ENCODE measurements around the gene ADNP. TPM values are rescaled to one million over a fixed set of nuclear protein-coding genes. Genes with fewer than 3 reads are reported as not detected.
A peak's percentile ranks its signal among the peaks of the same experiment; 100 is the strongest.

Gene ADNP
- total and polyA plus RNA-seq, 2 of the 13 experiments (the other 11 are each of a cell fraction or from before 2014, with no cell fraction given) = 21.0 to 21.5 TPM

- TF ChIP-seq RNF219 (CRISPR knock-in tag; IDR thresholded peaks at IDR 0.05) (no peak), GABPA (IDR thresholded peaks at IDR 0.05; ENCODE audit: low read depth, low read length) (0 out of 2 replicates have a peak, but pooled peaks have one; percentile 5), GABPA (CRISPR knock-in tag; IDR thresholded peaks at IDR 0.05; ENCODE audit: low read depth) (no peak)
- CTCF ChIA-PET (ENCODE audit: low intra/inter-chr PET ratio, low total read pairs) = no interaction called here
- no peak overlapping the region for H3K4me2 ChIP-seq (ENCODE audit: low read depth, low read length)
- no TSS peak for BruUV-seq (replicated peaks)
- no peak overlapping the region for H3K9ac ChIP-seq (ENCODE audit: insufficient read depth, low read depth, low read length)
- intact Hi-C loops (cut with micrococcal nuclease; ENCODE audit: unreplicated experiment) (no loop called here), in situ Hi-C loops (cut with HindIII; ENCODE audit: extremely low pct_ligation_motif_present, low pct_unique_long_range_greater_than_20kb) (no loop called here)
- H3K4me3 ChIP-seq (replicated peaks in 1 of 3; ENCODE audit: insufficient read depth in 1 of 3, low read depth in 2 of 3, low read length in 3 of 3) = no peak overlapping the region
- H3K79me2 ChIP-seq (ENCODE audit: insufficient read depth, low read length) = no peaks in the 10 kb centered on the region
- H3K36me3 ChIP-seq (replicated peaks in 1 of 2; ENCODE audit: control insufficient read depth in 1 of 2, insufficient read depth in 2 of 2, low read length in 2 of 2) = no peaks in the 10 kb centered on the region
- ATAC-seq (no peak), DNase-seq (ENCODE audit: low spot score) (no peak), FAIRE-seq (no peak)
- no peaks in the 10 kb centered on the region; a peak in 1 of 5 replicates for H3K27me3 ChIP-seq (ENCODE audit: control insufficient read depth in 1 of 2, insufficient read depth in 2 of 2, low read length in 2 of 2)
- H3K27ac ChIP-seq (ENCODE audit: extremely low read length, insufficient read depth, low read length) = no peak overlapping the region
- H2AFZ ChIP-seq (ENCODE audit: low read length) = no peak overlapping the region
- H3K9me3 ChIP-seq (ENCODE audit: low read length) = no peaks in the 10 kb centered on the region
- no peaks in the 10 kb centered on the region for H4K20me1 ChIP-seq (ENCODE audit: insufficient read depth, low read length)
- WGBS (ENCODE audit: low lambda C conversion rate) = 77% methylated on average over 6 of the region's 6 CpGs
- peaks cover 27% of the 10 kb centered on the region for H3K4me1 ChIP-seq (ENCODE audit: insufficient read depth, low read length)
- POLR2A ChIA-PET = interaction anchor here (1.2 kb wide), 1 partner anchor 8 kb away, joined by 4 read pairs; no protein-coding TSS in a partner anchor
Measured at GRCh38 chr20:50865114-50865513, 66.1 kb downstream of the ADNP start.

- ATAC-seq (no peak), FAIRE-seq (no peak)
- POLR2A ChIA-PET = no interaction called here
- no peak for TF ChIP-seq CBX5 (CRISPR knock-in tag; IDR thresholded peaks at IDR 0.05; ENCODE audit: borderline replicate concordance)
- no peak for TF ChIP-seq ZNF547 (CRISPR knock-in tag; IDR thresholded peaks at IDR 0.05)
- TF ChIP-seq ZNF12 (CRISPR knock-in tag; IDR thresholded peaks at IDR 0.05) = no peak
- TF ChIP-seq ATF4 (CRISPR knock-in tag; IDR thresholded peaks at IDR 0.05) = no peak
- no peak for TF ChIP-seq ZFP62 (CRISPR knock-in tag; IDR thresholded peaks at IDR 0.05)
- TF ChIP-seq MAFG (CRISPR knock-in tag; IDR thresholded peaks at IDR 0.05) = no peak
- TF ChIP-seq ZNF138 (CRISPR knock-in tag; IDR thresholded peaks at IDR 0.05; ENCODE audit: low read depth) = no peak
- TF ChIP-seq ZNF276 (CRISPR knock-in tag; IDR thresholded peaks at IDR 0.05; ENCODE audit: low read depth) = no peak
Measured at GRCh38 chr20:50862546-50862945, 68.7 kb downstream of the ADNP start.

More at GRCh38 chr20:50862546-50862945, 68.7 kb downstream of the ADNP start:
- no peak overlapping the region for H3K27ac ChIP-seq (ENCODE audit: extremely low read length, insufficient read depth, low read length)
- CTCF ChIA-PET (ENCODE audit: low intra/inter-chr PET ratio, low total read pairs) = no interaction called here
- no peaks in the 10 kb centered on the region for H3K36me3 ChIP-seq (replicated peaks in 1 of 2; ENCODE audit: control insufficient read depth in 1 of 2, insufficient read depth in 2 of 2, low read length in 2 of 2)
- no peaks in the 10 kb centered on the region for H3K79me2 ChIP-seq (ENCODE audit: insufficient read depth, low read length)
- 0 out of 2 replicates have a peak, but pooled peaks cover 5% of the 10 kb centered on the region for H3K4me1 ChIP-seq (ENCODE audit: insufficient read depth, low read length)
- no peak overlapping the region for H3K9ac ChIP-seq (ENCODE audit: insufficient read depth, low read depth, low read length)
- no peaks in the 10 kb centered on the region for H3K9me3 ChIP-seq (ENCODE audit: low read length)
- 22% methylated on average over 3 of the region's 3 CpGs for WGBS (ENCODE audit: low lambda C conversion rate)
- no peak overlapping the region for H3K4me3 ChIP-seq (replicated peaks in 1 of 3; ENCODE audit: insufficient read depth in 1 of 3, low read depth in 2 of 3, low read length in 3 of 3)
- no TSS peak for BruUV-seq (replicated peaks)
- H3K27me3 ChIP-seq (ENCODE audit: control insufficient read depth in 1 of 2, insufficient read depth in 2 of 2, low read length in 2 of 2) = no peaks in the 10 kb centered on the region; a peak in 1 of 5 replicates
- no peak overlapping the region for H3K4me2 ChIP-seq (ENCODE audit: low read depth, low read length)
- in situ Hi-C loops (cut with HindIII; ENCODE audit: extremely low pct_ligation_motif_present, low pct_unique_long_range_greater_than_20kb) (no loop called here), intact Hi-C loops (cut with micrococcal nuclease; ENCODE audit: unreplicated experiment) (no loop called here)
- DNase-seq (ENCODE audit: low spot score) = no peak
- H2AFZ ChIP-seq (ENCODE audit: low read length) = no peak overlapping the region
- no peaks in the 10 kb centered on the region; the same call in 1 of the 2 replicates for H4K20me1 ChIP-seq (ENCODE audit: insufficient read depth, low read length)

All from HepG2 (cell line).